C4-2B (cell line): ENCODE data around the gene PYDC2.

Source experiments
- H3K27ac ChIP-seq: fragments of 450-650 bp; 2 replicates; pipeline ENCODE4 v1.5.1; 2017
- ZFX ChIP-seq: fragments of 450-650 bp; IDR thresholded peaks from 2 replicates; pipeline ENCODE4 v1.6.1; 2017
- TF ChIP-seq, protein P1 (sequence below): fragments of 450-650 bp; conservative IDR thresholded peaks from 2 replicates; pipeline ENCODE4 v1.5.1; 2017; ENCODE audit warnings: mild to moderate bottlenecking

PYDC2 gene

DNA sequence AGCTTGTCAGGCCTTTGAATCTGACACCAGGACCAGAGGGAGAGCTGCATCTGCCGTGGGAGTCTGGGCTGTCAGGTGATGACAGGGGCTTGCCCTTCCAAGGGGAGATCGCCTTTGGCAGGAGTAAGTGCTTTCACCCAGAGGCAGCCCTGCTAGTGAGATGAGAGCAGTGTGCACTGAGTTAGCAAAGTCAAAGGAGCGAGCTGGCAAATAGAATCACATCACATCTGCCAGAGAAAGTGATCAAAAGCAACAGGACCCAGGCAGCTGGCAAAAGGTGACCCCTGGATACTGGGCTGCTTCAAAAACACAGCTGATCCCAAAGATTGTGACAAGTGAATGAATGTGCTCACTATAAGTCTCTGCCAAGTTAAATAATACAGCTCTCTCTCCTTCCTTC is 36.1 kb upstream of the PYDC2 start:
- H3K27ac ChIP-seq, result no peak overlapping the region
- TF ChIP-seq, protein P1, sequence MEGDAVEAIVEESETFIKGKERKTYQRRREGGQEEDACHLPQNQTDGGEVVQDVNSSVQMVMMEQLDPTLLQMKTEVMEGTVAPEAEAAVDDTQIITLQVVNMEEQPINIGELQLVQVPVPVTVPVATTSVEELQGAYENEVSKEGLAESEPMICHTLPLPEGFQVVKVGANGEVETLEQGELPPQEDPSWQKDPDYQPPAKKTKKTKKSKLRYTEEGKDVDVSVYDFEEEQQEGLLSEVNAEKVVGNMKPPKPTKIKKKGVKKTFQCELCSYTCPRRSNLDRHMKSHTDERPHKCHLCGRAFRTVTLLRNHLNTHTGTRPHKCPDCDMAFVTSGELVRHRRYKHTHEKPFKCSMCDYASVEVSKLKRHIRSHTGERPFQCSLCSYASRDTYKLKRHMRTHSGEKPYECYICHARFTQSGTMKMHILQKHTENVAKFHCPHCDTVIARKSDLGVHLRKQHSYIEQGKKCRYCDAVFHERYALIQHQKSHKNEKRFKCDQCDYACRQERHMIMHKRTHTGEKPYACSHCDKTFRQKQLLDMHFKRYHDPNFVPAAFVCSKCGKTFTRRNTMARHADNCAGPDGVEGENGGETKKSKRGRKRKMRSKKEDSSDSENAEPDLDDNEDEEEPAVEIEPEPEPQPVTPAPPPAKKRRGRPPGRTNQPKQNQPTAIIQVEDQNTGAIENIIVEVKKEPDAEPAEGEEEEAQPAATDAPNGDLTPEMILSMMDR, result no peak
- TF ChIP-seq ZFX, result no peak

DNA sequence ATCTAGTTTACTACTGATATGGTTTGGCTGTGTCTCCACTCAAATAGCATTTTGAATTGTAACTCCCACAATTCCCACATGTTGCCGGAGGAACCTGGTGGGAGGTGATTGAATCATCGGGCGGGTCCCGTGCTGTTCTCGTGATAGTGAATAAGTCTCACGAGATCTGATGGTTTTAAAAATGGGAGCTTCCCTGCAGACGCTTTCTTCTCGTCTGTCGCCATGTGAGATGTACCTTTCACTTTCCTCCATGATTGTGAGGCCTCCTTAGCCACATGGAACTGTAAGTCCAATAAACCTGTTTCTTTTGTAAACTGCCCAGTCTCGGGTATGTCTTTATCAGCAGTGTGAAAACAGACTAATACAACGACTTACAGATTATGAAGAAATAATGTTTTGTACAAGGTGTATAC is 35.6 kb upstream of the PYDC2 start:
- no peak for TF ChIP-seq ZFX
- TF ChIP-seq, protein P1, result no peak
- H3K27ac ChIP-seq, result no peak overlapping the region

DNA sequence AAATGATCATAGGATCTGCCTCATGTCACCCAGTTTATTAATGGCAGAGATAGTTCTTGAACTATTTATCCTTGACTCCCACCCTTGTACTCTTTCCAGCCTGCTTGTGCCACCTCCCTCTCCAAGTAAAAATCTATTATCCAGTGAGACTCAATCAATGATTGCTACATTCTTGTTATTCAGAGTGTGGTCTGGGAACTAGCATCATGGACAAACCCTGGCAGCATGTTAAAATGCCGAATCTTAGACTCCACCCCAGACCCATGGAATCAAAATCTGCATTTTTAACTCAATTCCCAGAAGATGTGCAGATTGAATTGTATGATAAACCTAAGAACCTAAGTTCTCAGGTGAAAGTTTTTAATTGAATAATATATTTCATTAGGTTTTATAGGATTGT is 34.7 kb upstream of the PYDC2 start:
- no peak overlapping the region for H3K27ac ChIP-seq
- TF ChIP-seq, protein P1, result no peak
- no peak for TF ChIP-seq ZFX

DNA sequence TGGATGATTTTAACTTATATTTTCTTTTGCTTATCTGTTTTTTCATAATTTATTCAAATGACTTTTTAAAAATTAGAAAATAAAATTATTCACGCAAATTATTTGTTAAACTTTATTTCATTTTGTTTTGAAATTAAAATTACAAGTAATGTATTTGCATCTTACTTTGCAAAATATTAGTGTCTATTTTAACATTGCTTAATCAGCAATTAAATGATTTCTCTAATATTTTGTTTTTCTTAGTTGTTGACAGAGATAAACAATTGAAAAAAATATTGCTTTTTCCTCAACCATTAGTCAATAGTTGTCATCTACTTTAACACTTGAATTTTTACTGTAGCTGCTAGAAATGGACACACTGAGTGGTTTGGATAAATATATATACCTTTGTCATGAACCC is 32.8 kb upstream of the PYDC2 start:
- TF ChIP-seq ZFX, result no peak
- TF ChIP-seq, protein P1, result no peak
- no peak overlapping the region for H3K27ac ChIP-seq

DNA sequence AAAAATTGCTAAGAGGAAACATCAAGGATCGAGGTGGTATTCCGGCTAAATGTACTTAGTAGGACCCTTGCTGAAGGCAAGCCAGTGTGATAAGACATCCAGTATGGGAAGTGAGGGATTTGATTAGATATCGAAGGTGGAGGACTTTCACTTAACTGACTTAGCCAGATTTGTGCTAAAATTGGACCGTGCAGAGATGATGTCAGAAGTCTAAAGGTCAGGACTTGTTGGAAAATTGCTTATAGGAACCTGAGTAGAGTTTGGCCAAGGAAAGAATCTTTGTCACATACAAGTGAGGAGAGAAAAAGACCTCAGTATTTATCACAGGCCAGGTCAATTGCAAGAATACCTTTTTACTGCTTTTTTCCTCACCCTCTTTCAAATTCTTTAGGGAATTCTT is 30.9 kb upstream of the PYDC2 start:
- H3K27ac ChIP-seq, result no peak overlapping the region
- TF ChIP-seq ZFX, result no peak
- TF ChIP-seq, protein P1, result no peak

DNA sequence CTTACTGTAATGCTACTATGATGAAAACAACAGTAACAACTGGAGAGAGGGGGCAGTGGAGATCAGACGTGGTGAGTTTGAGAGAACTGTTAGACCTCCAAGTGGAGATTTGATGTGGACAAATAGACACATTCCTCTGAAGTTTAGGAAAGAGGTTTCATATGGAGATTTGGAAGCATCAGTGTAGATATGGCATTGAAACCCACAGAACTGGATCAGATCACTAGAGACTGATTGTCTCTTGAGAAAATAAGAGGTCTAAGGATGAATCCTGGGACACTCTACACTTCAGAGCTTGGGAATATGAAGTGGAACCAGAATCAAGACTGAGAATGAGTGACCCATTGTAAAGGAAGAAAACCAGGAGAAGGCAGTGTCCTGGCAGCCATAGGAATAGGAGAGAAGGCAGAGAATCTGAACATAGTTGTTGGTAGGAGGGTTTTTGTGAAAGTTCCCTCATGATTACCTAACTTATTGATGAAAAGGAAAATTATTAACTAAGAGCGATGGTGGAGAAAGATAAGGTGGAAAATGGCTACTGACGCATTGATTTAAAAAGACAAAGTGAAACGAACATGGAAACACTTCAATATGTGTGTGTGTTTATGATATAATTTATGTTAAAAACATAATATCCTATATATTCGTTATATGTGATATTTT is 29.7 kb upstream of the PYDC2 start:
- TF ChIP-seq, protein P1, result no peak
- no peak for TF ChIP-seq ZFX
- H3K27ac ChIP-seq, result no peak overlapping the region

DNA sequence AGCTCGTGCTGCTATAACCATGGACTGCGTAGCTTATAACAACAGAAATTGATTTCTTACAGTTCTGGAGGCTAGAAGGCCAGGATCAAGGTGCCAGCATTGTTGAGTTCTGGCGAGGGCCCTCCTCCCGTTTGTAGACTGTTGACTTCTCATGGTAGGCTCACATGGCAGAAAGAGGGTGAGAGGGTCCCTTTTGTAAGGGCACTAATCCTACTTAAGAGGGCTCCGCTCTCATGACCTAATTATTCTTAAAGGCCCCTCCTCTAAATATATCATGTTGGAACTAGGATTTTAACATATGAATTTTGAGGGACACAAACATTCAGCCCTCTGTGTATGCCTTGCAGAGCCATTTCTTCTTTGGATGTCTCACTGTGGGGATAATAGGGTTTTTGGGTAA is 28.8 kb upstream of the PYDC2 start:
- no peak overlapping the region for H3K27ac ChIP-seq

More for the DNA sequence above, 28.8 kb upstream of the PYDC2 start:
- no peak for TF ChIP-seq ZFX
- TF ChIP-seq, protein P1, result no peak
